GM19463 (cell line): Measurements from ENCODE around the gene STC2.

Experiments
- ATAC-seq: cut with Tn5 transposase; IDR thresholded peaks from one replicate; pipeline ENCODE4 v1.9.1; 2021; ENCODE audit warnings: mild to moderate bottlenecking, moderate library complexity; ENCODE audit not compliant: unreplicated experiment

Gene STC2

GRCh38 chr5:173329491-173330337 is 1.5 kb upstream of the STC2 start:
- peak; percentile 45 for ATAC-seq

DNA sequence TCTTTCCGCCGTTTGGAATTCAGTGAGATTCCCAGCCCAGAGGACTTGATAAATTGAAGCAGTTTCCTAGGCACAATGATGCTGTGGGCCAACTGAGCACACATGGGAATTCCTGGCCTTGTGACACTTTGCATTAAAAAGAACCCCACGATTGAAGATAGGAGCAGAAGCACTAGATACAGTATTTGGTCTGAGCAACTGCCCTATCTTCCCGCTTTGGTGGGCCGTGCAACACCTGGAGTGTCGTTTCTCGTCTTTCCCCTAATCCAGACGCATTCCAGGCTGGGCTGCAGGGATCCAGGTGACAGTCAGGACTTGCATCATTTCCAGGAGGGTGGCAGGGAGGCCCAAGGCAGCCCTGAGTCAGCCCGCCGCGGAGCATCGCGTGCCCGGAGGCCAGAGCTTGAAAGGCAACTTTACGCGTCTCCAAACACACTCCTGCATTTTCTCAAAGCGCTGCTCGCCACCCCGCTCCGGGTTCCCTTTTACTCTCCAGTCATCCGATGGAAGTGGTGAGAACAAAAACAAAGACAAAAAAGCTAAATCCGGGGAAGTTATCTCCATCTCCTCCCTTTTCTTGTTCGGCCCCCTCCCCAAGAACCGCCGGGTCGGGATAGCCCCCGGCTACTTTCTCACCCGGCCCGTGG is 753 bp upstream of the STC2 start:
- ATAC-seq, result no peak

GRCh38 chr5:173327084-173327947 is 898 bp downstream of the STC2 start:
- no peak for ATAC-seq

- ATAC-seq, result no peak
Observed at GRCh38 chr5:173326501-173326960, 1.7 kb downstream of the STC2 start.

DNA sequence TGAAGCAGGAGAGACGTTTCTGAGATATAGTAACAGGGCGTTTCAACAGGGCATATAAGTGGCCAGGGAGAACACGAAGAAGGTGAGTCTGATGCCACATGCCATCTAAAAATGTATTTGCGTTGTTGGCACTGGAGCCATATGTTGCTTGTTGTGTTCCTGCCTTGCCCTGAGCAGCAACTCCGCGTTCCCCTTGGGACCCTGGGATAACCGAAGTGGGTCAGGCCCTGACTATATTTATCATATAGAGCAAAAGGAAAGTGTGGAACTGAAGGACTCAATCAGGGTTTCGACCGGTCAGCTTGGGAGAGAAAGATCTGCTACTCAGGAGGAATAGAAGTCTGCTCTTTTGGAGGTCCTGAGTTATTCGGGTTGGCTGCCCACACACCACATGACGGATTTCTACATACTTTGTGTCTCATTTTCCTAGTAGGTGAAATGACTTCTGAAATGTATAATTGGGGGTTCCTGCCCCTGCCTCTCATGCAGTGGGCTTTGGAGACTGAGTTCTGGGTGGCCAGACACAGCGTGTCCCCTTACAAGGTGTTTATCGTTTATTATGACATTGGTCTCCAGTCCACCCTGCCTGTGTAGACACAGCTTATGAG is 3.0 kb downstream of the STC2 start:
- no peak for ATAC-seq

GRCh38 chr5:173324115-173325001 is 3.9 kb downstream of the STC2 start:
- ATAC-seq, result no peak

- ATAC-seq, result no peak
Observed at GRCh38 chr5:173323799-173324114, 4.5 kb downstream of the STC2 start.

DNA sequence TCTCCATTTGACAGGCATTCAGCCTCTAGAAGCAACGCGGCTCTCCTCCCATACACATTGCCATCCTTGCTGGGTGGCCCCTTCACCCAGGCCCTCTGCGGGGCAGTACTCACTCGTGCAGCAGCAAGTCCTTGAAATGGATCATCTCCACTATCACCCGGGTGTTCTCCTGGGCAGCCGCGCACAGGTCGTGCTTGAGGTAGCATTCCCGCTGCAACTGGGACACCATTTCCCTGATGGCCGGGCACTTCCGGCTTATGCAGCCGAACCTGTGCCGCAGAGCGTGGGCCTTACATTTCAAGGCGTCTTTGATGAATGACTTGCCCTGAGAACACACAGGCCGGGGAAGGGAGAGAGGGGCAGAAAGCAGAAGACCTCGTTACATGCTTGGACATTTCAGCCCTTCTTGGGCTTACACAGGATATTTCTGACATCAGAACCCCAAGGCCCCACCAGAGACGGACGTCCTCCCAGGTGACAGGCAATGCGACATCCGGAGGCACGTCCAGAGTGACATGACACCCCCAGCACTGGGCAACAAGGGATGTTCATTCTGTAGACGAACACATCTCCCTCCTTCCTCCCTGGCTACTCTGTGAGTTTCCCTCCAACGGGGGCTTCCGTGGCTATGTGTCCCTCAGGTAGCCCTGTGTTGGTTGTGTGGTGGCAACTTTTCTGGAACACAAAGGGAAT is 5.0 kb downstream of the STC2 start:
- no peak for ATAC-seq

DNA sequence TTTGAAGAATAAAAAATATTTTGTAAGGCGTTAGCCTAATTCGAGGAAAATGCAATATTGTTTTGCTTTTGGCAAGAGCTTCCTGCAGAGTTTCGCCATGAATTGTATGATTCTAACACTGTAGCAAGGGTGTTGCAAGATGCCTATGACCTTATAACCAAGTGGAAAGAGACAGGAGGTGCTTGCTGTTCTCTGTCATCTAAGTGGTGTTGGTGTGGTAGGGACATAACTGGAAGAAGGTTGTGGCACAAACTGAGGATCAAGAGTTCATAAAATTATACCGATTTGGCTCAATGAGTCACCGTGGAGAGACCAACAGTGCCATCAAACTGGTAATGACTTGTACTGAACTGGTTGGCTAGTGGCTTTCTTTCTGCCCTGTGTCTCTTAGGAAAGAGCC is 6.3 kb downstream of the STC2 start:
- no peak for ATAC-seq

- no peak for ATAC-seq
Observed at GRCh38 chr5:173320259-173320658, 8.0 kb downstream of the STC2 start.

- ATAC-seq, result no peak
Observed at GRCh38 chr5:173319646-173320045, 8.6 kb downstream of the STC2 start.

- no peak for ATAC-seq
Observed at GRCh38 chr5:173318881-173319620, 9.2 kb downstream of the STC2 start.

GRCh38 chr5:173318330-173318729 is 9.9 kb downstream of the STC2 start:
- ATAC-seq, result no peak

DNA sequence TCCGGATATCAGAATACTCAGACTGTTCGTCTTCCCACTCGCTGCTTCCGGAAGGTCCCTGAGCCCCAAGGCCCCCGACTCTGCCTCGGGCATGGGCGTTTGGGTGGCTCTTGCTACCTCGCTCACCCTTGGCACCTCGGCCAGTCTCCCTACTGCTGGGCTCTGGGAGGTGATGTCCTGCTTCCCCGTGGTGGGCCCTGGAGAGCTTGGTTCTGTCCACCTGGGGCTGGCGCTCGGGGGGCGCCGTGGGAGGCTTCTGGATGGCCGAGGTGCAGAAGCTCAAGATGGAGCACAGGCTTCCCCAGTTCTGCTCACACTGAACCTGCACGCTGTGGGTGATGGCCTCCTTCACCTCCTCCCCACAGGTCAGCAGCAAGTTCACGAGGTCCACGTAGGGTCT is 10.4 kb downstream of the STC2 start:
- ATAC-seq, result no peak

DNA sequence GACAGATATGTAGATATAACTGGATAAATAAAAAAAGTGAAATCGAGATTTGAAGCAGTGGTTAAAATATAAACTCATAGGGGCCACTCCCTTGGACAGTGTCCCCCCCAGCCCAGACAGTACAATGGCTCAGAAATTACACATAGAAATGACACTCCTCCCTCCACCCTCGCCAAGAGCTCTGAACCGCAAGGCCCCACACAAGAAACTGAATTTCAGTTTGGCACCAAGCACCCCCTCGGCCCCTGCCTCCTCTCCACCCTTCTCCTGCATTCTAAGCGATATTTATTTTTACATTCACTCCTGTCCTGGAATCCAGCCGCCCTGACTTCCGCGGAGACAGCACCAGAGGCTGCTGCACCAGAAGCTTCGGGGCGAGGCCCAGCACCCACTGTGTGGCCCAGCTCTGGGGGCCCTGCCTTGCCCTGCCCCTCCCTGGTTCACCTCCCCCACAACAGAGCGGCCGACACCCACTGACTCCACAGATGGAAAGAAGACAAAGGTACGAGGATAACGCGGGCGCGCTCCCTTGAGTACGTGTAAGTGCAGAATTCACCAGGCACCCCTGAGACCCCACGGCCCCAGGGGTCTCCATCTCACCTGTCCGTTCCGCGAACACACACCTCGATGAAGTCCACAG is 11.0 kb downstream of the STC2 start:
- ATAC-seq, result no peak

DNA sequence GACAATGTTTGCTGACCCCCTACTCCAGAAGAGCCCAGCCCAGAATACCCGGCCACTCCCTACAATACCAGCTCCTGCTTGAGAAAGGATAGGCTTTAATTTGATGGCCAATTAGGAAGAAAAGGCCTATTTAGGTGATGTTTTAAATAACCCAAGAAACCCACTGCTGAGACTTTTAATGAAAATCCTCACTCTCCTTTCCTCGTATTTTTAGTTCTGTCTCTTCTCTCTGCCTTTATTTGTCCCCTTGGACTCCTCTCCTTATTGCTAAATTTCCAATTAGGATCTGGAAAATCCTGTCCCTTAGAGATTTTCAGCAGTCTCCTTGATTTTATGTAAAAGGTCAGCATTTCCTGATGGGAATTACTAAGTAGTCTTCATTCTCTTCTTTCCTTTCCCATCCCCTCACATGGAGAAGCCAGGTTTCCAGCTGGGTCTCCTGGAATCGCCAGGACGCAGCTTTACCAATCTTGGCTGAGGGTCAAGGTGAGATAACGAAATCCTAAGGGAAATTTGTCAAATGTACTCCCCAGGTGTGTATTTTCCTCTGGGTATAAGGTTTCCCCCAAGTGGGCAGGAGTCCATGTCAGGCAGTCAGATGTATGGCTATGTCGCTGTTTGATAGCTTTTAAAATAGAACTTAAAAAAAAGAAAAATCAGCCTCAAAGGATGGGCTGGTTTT is 11.7 kb downstream of the STC2 start:
- ATAC-seq, result no peak

- ATAC-seq, result no peak
Observed at GRCh38 chr5:173315495-173316338, 12.5 kb downstream of the STC2 start.
